HL-60/S4 (cell line): ENCODE data around the gene HUNK.

Experiments
- in situ Hi-C: fragments of 300-500 bp; cut with MboI; formaldehyde crosslinking; loops from 2 replicates; pipeline ENCODE4 v1.14.3; 2022; ENCODE audit warnings: low sequenced_read_pairs

The HUNK gene

GRCh38 chr21:31991356-31992331 lies 118.8 kb downstream of the HUNK start:
- in situ Hi-C loops: no loop called here

GRCh38 chr21:31992391-31992790 lies 119.6 kb downstream of the HUNK start:
- in situ Hi-C loops: no loop called here

GRCh38 chr21:31993826-31994825 lies 121.3 kb downstream of the HUNK start:
- in situ Hi-C loops: no loop called here

- in situ Hi-C loops: no loop called here
Measured at GRCh38 chr21:31997191-31997590, 124.4 kb downstream of the HUNK start.

- in situ Hi-C loops: no loop called here
Measured at GRCh38 chr21:31999810-32000468, 127.1 kb downstream of the HUNK start.

- in situ Hi-C loops: no loop called here
Measured at GRCh38 chr21:32001390-32001789, 128.6 kb downstream of the HUNK start.

- in situ Hi-C loops: no loop called here
Measured at GRCh38 chr21:32003411-32003810, 130.6 kb downstream of the HUNK start.

- in situ Hi-C loops: no loop called here
Measured at GRCh38 chr21:32004291-32004690, 131.5 kb downstream of the HUNK start.

GRCh38 chr21:32007456-32007855 lies 134.6 kb downstream of the HUNK start:
- in situ Hi-C loops: no loop called here

- in situ Hi-C loops: no loop called here
Measured at GRCh38 chr21:32008714-32009113, 135.9 kb downstream of the HUNK start.

- in situ Hi-C loops: no loop called here
Measured at GRCh38 chr21:32009263-32009662, 136.4 kb downstream of the HUNK start.

GRCh38 chr21:32015461-32016139 lies 142.8 kb downstream of the HUNK start:
- in situ Hi-C loops: no loop called here

GRCh38 chr21:32018381-32018780 lies 145.6 kb downstream of the HUNK start:
- in situ Hi-C loops: no loop called here

GRCh38 chr21:32020564-32020963 lies 147.7 kb downstream of the HUNK start:
- in situ Hi-C loops: no loop called here

GRCh38 chr21:32021319-32021994 lies 148.6 kb downstream of the HUNK start:
- in situ Hi-C loops: no loop called here

- in situ Hi-C loops: no loop called here
Measured at GRCh38 chr21:32022146-32022545, 149.3 kb downstream of the HUNK start.

- in situ Hi-C loops: no loop called here
Measured at GRCh38 chr21:32030146-32030652, 157.4 kb downstream of the HUNK start.

- in situ Hi-C loops: no loop called here
Measured at GRCh38 chr21:32034850-32035249, 162.0 kb downstream of the HUNK start.

- in situ Hi-C loops: no loop called here
Measured at GRCh38 chr21:32035617-32036016, 162.8 kb downstream of the HUNK start.

GRCh38 chr21:32036756-32037155 lies 163.9 kb downstream of the HUNK start:
- in situ Hi-C loops: no loop called here
